Osteoblast (primary cell): Measurements from ENCODE around the gene NUAK2. TPM values are rescaled to one million over a fixed set of nuclear protein-coding genes. Genes with fewer than 3 reads are reported as not detected.

Source experiments
- DNase-seq: peaks from one replicate; pipeline ENCODE4 v3.0.0; 2011; ENCODE audit warnings: low spot score, mixed read lengths; ENCODE audit not compliant: insufficient read length; ENCODE audit errors: missing footprints
- H2AFZ ChIP-seq: 2 replicates; pipeline ENCODE4 v1.6.0; 2011; ENCODE audit warnings: mild to moderate bottlenecking, low read length
- H3K27ac ChIP-seq: 2 replicates; pipeline ENCODE4 v1.5.1; 2011; ENCODE audit warnings: mild to moderate bottlenecking, low read depth, low read length, moderate library complexity
- H3K27me3 ChIP-seq: 2 replicates; pipeline ENCODE4 v1.6.0; 2012; ENCODE audit warnings: mild to moderate bottlenecking, control low read depth, inconsistent platforms, low read length, moderate library complexity; ENCODE audit not compliant: insufficient read depth
- H3K36me3 ChIP-seq: 2 replicates; pipeline ENCODE4 v1.5.1; 2011; ENCODE audit warnings: mild to moderate bottlenecking, low read length, control low read depth, moderate library complexity; ENCODE audit not compliant: insufficient read depth
- H3K4me1 ChIP-seq: 2 replicates; pipeline ENCODE4 v1.5.1; 2011; ENCODE audit warnings: mild to moderate bottlenecking, low read length, control low read depth, moderate library complexity; ENCODE audit not compliant: insufficient read depth
- H3K4me2 ChIP-seq: 2 replicates; pipeline ENCODE4 v1.6.0; 2011; ENCODE audit warnings: mild to moderate bottlenecking, low read length; ENCODE audit not compliant: insufficient read depth
- H3K4me3 ChIP-seq: fragments of 200-600 bp; sonication (generic); 3 replicates; pipeline ENCODE4 v1.5.1; 2012; ENCODE audit warnings: mild to moderate bottlenecking, low read length, inconsistent platforms; ENCODE audit not compliant: insufficient read depth
- H3K79me2 ChIP-seq: 2 replicates; pipeline ENCODE4 v1.6.0; 2012; ENCODE audit warnings: mild to moderate bottlenecking, low read length, control low read depth, inconsistent platforms; ENCODE audit not compliant: insufficient read depth
- H3K9me3 ChIP-seq: 2 replicates; pipeline ENCODE4 v1.5.1; 2011; ENCODE audit warnings: low read depth, low read length, control low read depth
- H4K20me1 ChIP-seq: 2 replicates; pipeline ENCODE4 v1.6.0; 2012; ENCODE audit warnings: mild to moderate bottlenecking, low read length, control low read depth; ENCODE audit not compliant: insufficient read depth
- CTCF ChIP-seq: IDR thresholded peaks from 2 replicates; pipeline ENCODE4 v1.5.1; 2011; ENCODE audit warnings: mild to moderate bottlenecking, low read depth, low read length, moderate library complexity; ENCODE audit errors: extremely low read depth
- total RNA-seq: library from RNA; depleted of rRNA; stranded (reverse); fragments of >200 nt; gene quantifications from 2 replicates; pipeline ENCODE4 v1.2.3, GENCODE V29; 2012

The NUAK2 gene
- total RNA-seq, 1 donor: 3.6 TPM

DNA sequence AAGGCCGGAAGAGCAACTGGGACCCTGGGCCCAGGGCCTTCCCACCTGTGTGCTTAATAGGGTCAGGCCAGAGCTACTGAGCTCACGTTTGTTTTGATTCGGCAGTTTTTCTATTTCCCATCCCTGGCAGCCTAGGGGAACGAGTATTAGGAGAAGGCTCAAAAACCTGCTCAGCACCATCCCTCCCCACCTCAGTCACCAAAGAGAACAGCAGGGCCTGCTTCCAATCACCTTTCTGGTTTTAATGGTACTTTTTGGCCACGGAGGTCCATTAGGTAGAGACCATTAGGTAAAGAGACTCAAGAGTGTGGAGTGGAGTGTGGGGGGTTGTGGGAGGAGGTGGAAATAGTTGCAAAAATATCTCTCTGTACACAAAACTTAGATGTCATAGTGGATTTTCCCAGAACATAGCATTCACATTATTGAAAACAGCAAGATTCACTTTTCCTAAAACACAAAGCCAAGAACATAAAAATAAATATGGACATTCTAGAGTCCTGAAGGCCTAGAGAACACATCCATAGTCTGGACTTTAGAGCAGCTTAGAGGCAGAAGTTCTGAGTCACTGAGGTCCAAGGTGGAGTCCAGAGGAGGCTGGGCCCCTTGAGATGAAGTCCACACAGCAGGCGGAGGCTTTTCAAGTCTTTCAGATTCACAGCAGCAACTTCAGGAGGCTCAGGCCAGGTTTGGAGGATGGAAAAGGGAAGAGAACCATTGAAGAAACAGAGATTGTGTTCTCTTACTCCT is 19.5 kb downstream of the NUAK2 start:
- Histone ChIP-seq H3K79me2 (no peaks in the 10 kb centered on the region), H3K4me1 (peaks cover 42% of the 10 kb centered on the region), H3K27ac (peak overlapping the region; percentile 99), H4K20me1 (no peaks in the 10 kb centered on the region), H3K27me3 (no peaks in the 10 kb centered on the region), H3K36me3 (peaks cover 40% of the 10 kb centered on the region), H3K4me2 (peak overlapping the region; percentile 44), H3K9me3 (no peaks in the 10 kb centered on the region), H2AFZ (no peak overlapping the region), H3K4me3 (peak overlapping the region; percentile 33)
- peak; percentile 81 for DNase-seq
- no peak for TF ChIP-seq CTCF

- peak overlapping the region; percentile 42 for H2AFZ ChIP-seq
These were observed 20.2 kb downstream of the NUAK2 start for GRCh38 chr1:205301205-205301821.

DNA sequence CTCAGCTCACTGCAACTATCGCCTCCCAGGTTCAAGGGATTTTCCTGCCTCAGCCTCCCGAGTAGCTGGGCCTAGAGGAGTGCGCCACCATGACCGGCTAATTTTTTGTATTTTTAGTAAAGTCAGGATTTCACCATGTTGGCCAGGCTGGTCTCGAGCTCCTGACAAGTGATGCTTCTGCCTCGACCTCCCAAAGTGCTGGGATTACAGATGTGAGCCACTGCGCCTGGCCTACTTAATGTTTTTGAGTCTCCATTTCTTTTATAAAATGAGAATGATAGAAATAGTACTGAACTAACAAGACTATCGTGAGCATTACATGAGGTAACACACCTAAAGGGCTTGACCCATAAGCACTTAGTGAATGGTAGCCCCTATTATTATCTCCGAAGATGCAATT is 21.4 kb downstream of the NUAK2 start:
- H3K4me3 ChIP-seq: no peak overlapping the region
- peak; percentile 31 for DNase-seq
- H3K36me3 ChIP-seq: peaks cover 23% of the 10 kb centered on the region
- no peaks in the 10 kb centered on the region for H3K9me3 ChIP-seq
- H3K4me2 ChIP-seq: no peak overlapping the region
- H3K27me3 ChIP-seq: no peaks in the 10 kb centered on the region
- H3K4me1 ChIP-seq: peaks cover 45% of the 10 kb centered on the region
- H3K27ac ChIP-seq: peak overlapping the region; percentile 99
- H2AFZ ChIP-seq: no peak overlapping the region
- no peaks in the 10 kb centered on the region for H4K20me1 ChIP-seq
- no peak for TF ChIP-seq CTCF
- H3K79me2 ChIP-seq: no peaks in the 10 kb centered on the region

More at GRCh38 chr1:205301205-205301821, 20.2 kb downstream of the NUAK2 start:
- Histone ChIP-seq H3K36me3 (peaks cover 33% of the 10 kb centered on the region), H3K27me3 (no peaks in the 10 kb centered on the region), H3K4me1 (peaks cover 42% of the 10 kb centered on the region), H3K79me2 (no peaks in the 10 kb centered on the region), H3K4me3 (peak overlapping the region; percentile 33), H3K27ac (peak overlapping the region; percentile 99), H3K4me2 (peak overlapping the region; percentile 44), H3K9me3 (no peaks in the 10 kb centered on the region), H4K20me1 (no peaks in the 10 kb centered on the region)
- TF ChIP-seq CTCF: no peak
- peak; percentile 96 for DNase-seq
